PC-3 (cell line): ENCODE results near the gene RAP1GAP.

Experiments used
- CTCF ChIP-seq: fragments of 300-600 bp; sonication (generic); conservative IDR thresholded peaks from 2 replicates; pipeline ENCODE4 v1.5.1; 2017; ENCODE audit warnings: antibody characterized with exemption, low read depth, mild to moderate bottlenecking, low read length
- EZH2 ChIP-seq: fragments of 300-600 bp; sonication (generic); IDR thresholded peaks from one replicate; pipeline ENCODE4 v1.6.1; 2017; ENCODE audit warnings: antibody characterized with exemption, mild to moderate bottlenecking, low read length; ENCODE audit not compliant: unreplicated experiment

GRCh38 chr1:21651214-21652042 is 17.7 kb downstream of the RAP1GAP start:
- no peak for TF ChIP-seq CTCF
- no peak for TF ChIP-seq EZH2
